Body of pancreas (tissue), 4 donors: ENCODE results near the gene WT1.

Experiments
- CTCF ChIP-seq, 7 experiments: fragments of 450-650 bp in 4 of 7; fragments of 200-600 bp in 3 of 7; sonication (generic) in 3 of 7; IDR thresholded peaks; one replicate each; pipeline ENCODE4 v1.5.1; 2016 to 2019; ENCODE audit warnings: antibody characterized with exemption in 7 of 7
- POLR2A ChIP-seq, 3 donors: fragments of 450-650 bp; IDR thresholded peaks; one replicate each; pipeline ENCODE4 v1.6.1; 2016; ENCODE audit warnings: antibody characterized with exemption in 3 of 3, mild to moderate bottlenecking in 2 of 3

GRCh38 chr11:32454993-32455392, 19.7 kb upstream of the WT1 start:
- no peak for TF ChIP-seq CTCF (IDR thresholded peaks at IDR 0.05)
- TF ChIP-seq POLR2A (IDR thresholded peaks at IDR 0.05), result no peak
